Loucy (cell line): ENCODE results near the gene ANKRD9.
"Not testable (repeated sequence)": the region's sequence is repeated elsewhere in the genome, so short reads cannot be mapped to it uniquely, and the experiment has no call there.

Experiments used
- H2AFZ ChIP-seq: fragments of 200-600 bp; sonication (generic); 2 replicates; pipeline ENCODE4 v1.6.0; 2016; ENCODE audit warnings: antibody characterized with exemption, mild to moderate bottlenecking, low read length, moderate library complexity
- H3F3A ChIP-seq: fragments of 200-600 bp; 2 replicates; pipeline ENCODE4 v1.6.0; 2016; ENCODE audit warnings: antibody characterized with exemption, low read depth, mild to moderate bottlenecking
- H3K27me3 ChIP-seq: fragments of 200-600 bp; sonication (generic); 2 replicates; pipeline ENCODE4 v1.6.1; 2014; ENCODE audit warnings: low read length, mild to moderate bottlenecking; ENCODE audit not compliant: insufficient read depth, poor library complexity, severe bottlenecking
- H3K36me3 ChIP-seq: fragments of 200-600 bp; sonication (generic); 2 replicates; pipeline ENCODE4 v1.6.1; 2016; ENCODE audit warnings: low read length; ENCODE audit not compliant: insufficient read depth
- H3K4me1 ChIP-seq: fragments of 200-600 bp; sonication (generic); 2 replicates; pipeline ENCODE4 v1.5.1; 2014; ENCODE audit warnings: low read length, mild to moderate bottlenecking; ENCODE audit not compliant: insufficient read depth, poor library complexity, severe bottlenecking
- H3K4me2 ChIP-seq: fragments of 200-600 bp; sonication (generic); 2 replicates; pipeline ENCODE4 v1.6.0; 2014; ENCODE audit warnings: antibody characterized with exemption, low read length, low read depth, mild to moderate bottlenecking; ENCODE audit not compliant: poor library complexity, severe bottlenecking
- H3K4me3 ChIP-seq: fragments of 200-600 bp; sonication (generic); 2 replicates; pipeline ENCODE4 v1.5.1; 2014; ENCODE audit warnings: low read length, mild to moderate bottlenecking, mixed read lengths; ENCODE audit not compliant: poor library complexity, severe bottlenecking
- H3K79me2 ChIP-seq: fragments of 200-600 bp; sonication (generic); 2 replicates; pipeline ENCODE4 v1.6.1; 2014; ENCODE audit warnings: low read length; ENCODE audit not compliant: insufficient read depth
- H3K9ac ChIP-seq: fragments of 200-600 bp; sonication (generic); 2 replicates; pipeline ENCODE4 v1.6.0; 2014; ENCODE audit warnings: mild to moderate bottlenecking, low read depth, low read length, moderate library complexity; ENCODE audit not compliant: poor library complexity, severe bottlenecking
- H3K9me2 ChIP-seq: fragments of 200-600 bp; sonication (generic); replicated peaks from 2 replicates; pipeline ENCODE4 v1.6.1; 2016; ENCODE audit warnings: low read depth, low read length, mixed read lengths
- H3K9me3 ChIP-seq: fragments of 200-600 bp; sonication (generic); 2 replicates; pipeline ENCODE4 v1.6.1; 2014; ENCODE audit warnings: mild to moderate bottlenecking, antibody characterized with exemption, low read length, low read depth; ENCODE audit not compliant: insufficient read depth
- H4K20me1 ChIP-seq: fragments of 200-600 bp; sonication (generic); 2 replicates; pipeline ENCODE4 v1.6.0; 2014; ENCODE audit warnings: antibody characterized with exemption, low read length, mild to moderate bottlenecking; ENCODE audit not compliant: insufficient read depth, poor library complexity, severe bottlenecking
- EZH2phosphoT487 ChIP-seq: fragments of 200-600 bp; IDR thresholded peaks from 2 replicates; pipeline ENCODE4 v1.6.1; 2018; ENCODE audit warnings: antibody characterized with exemption, mild to moderate bottlenecking, moderate library complexity, borderline replicate concordance
- TF ChIP-seq, protein P1 (sequence below): fragments of 200-600 bp; sonication (generic); conservative IDR thresholded peaks from 2 replicates; pipeline ENCODE4 v1.5.1; 2014; ENCODE audit warnings: mild to moderate bottlenecking, antibody characterized with exemption, low read length

Gene ANKRD9

DNA sequence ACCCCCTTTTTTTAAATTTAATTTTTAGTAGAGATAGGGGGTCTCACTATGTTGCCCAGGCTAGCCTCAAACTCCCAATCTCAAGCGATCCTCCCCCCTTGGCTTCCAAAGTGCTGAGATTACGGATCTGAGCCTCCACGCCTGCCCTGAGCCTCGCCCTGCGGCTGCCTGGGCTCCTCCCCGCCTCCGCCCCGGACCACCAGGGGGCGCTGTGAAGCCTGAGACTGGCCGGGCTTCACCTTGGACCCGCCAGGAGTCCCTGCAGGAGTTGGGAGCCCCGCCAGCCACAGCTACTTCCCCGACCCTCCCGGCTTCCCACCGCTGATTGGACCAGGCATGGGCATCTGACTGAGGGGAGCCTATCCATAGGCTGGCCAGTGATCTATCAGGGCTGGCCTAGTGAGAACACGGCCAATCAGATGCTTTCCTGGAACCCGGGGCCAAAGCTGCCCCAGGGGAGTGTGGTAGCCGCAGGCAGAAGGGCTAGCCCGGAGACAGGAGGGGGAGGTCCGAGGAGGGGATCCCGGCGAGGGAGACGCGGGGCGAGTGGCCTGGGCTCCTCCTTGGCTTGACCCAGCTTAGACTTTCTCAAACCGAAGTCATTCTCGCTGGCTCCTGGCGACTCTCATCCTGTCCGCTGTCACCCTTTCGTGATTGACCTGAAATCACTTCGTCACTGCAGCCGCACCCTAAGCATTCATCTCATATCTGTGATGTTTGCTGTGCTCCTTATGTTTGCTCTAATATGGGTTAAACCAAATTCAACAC is 15.1 kb upstream of the ANKRD9 start:
- no peaks in the 10 kb centered on the region for H3K9me3 ChIP-seq
- no peaks in the 10 kb centered on the region for H4K20me1 ChIP-seq
- H2AFZ ChIP-seq: peak overlapping the region; percentile 92
- peak overlapping the region; percentile 83 for H3K4me3 ChIP-seq
- no peaks in the 10 kb centered on the region for H3K36me3 ChIP-seq
- no peaks in the 10 kb centered on the region for H3F3A ChIP-seq
- no peaks in the 10 kb centered on the region for H3K9me2 ChIP-seq
- H3K27me3 ChIP-seq: no peaks in the 10 kb centered on the region
- no peaks in the 10 kb centered on the region for H3K79me2 ChIP-seq
- H3K9ac ChIP-seq: peak overlapping the region; percentile 69
- no peak for TF ChIP-seq EZH2phosphoT487
- TF ChIP-seq, protein P1, sequence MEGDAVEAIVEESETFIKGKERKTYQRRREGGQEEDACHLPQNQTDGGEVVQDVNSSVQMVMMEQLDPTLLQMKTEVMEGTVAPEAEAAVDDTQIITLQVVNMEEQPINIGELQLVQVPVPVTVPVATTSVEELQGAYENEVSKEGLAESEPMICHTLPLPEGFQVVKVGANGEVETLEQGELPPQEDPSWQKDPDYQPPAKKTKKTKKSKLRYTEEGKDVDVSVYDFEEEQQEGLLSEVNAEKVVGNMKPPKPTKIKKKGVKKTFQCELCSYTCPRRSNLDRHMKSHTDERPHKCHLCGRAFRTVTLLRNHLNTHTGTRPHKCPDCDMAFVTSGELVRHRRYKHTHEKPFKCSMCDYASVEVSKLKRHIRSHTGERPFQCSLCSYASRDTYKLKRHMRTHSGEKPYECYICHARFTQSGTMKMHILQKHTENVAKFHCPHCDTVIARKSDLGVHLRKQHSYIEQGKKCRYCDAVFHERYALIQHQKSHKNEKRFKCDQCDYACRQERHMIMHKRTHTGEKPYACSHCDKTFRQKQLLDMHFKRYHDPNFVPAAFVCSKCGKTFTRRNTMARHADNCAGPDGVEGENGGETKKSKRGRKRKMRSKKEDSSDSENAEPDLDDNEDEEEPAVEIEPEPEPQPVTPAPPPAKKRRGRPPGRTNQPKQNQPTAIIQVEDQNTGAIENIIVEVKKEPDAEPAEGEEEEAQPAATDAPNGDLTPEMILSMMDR: peak; percentile 92
- H3K4me1 ChIP-seq: peaks cover 10% of the 10 kb centered on the region
- H3K4me2 ChIP-seq: peak overlapping the region; percentile 90

DNA sequence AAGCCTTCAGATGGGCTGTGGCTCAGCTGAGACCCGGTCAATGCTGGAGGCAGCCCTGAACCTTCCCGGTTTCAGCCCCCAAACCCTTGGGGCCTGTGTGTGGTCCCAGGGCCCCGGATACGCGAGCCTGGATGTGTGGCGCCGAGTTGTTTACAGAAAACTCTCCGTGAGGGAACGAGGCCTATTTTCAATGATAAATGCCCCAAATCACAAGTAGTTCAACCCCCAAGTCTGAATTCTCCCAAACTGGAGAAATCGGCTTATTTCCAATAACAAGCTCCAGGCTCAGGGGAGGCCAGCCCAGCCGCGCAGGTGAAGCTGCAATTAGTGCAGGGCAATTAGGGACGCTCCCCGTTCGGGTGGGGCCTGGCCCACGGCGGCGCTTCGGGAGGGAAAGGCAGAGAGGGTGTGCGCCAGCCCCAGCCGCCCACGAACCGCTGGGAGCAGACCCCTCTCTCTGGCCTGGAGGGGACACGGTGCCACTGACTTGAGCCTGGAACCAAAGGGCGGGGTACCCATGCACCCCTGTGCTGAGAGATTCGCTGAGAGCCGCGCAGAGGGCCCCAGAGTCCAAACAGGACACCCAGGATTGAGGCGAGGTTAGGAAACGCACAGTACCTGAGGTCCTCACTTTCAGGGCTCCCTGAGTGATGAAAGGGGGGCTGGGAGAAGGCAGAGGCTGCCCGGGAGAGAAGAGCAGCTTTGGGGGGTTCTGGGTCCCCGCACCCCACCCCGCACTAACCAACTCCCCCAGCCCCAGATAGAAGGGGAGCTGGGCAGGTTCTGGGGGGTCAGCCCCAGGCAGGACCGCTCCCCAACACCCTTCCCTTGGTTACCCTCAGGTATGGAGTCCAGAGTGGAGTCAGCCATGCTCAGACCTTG is 14.2 kb upstream of the ANKRD9 start:
- Histone ChIP-seq H3F3A (no peaks in the 10 kb centered on the region), H3K79me2 (no peaks in the 10 kb centered on the region), H3K27me3 (no peaks in the 10 kb centered on the region), H3K4me3 (peak overlapping the region; percentile 83), H4K20me1 (no peaks in the 10 kb centered on the region), H3K9me3 (no peaks in the 10 kb centered on the region), H3K9ac (no peak overlapping the region), H3K36me3 (no peaks in the 10 kb centered on the region), H3K4me1 (peaks cover 10% of the 10 kb centered on the region), H3K9me2 (no peaks in the 10 kb centered on the region), H3K4me2 (peak overlapping the region; percentile 63), H2AFZ (peak overlapping the region; percentile 56; the same call in 1 of the 2 replicates)
- no peak for TF ChIP-seq EZH2phosphoT487
- TF ChIP-seq, protein P1: no peak

DNA sequence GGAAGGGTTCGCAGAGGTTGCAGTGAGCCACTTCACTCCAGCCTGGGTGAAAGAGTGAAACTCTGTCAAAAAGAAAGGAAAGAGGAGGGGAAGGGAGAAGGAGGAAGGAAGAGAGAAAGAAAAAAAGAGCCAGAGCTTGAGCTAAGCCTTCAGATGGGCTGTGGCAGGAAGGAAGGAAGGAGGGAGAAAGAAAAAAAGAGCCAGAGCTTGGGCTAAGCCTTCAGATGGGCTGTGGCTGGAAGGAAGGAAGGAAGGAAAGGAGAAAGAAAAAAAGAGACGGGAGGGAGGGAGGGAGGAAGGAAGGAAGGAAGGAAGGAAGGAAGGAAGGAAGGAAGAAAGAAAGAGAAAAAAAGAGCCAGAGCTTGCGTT is 13.6 kb upstream of the ANKRD9 start:
- H3K36me3 ChIP-seq: no peaks in the 10 kb centered on the region
- TF ChIP-seq EZH2phosphoT487: no peak
- TF ChIP-seq, protein P1: no peak
- no peak overlapping the region for H3K4me2 ChIP-seq
- no peaks in the 10 kb centered on the region for H3K27me3 ChIP-seq
- no peaks in the 10 kb centered on the region for H4K20me1 ChIP-seq
- H3K79me2 ChIP-seq: no peaks in the 10 kb centered on the region
- no peaks in the 10 kb centered on the region for H3F3A ChIP-seq
- no peak overlapping the region for H3K9ac ChIP-seq
- no peak overlapping the region for H3K4me3 ChIP-seq
- H3K9me2 ChIP-seq: no peaks in the 10 kb centered on the region
- peak overlapping the region; percentile 16; the same call in 1 of the 2 replicates for H2AFZ ChIP-seq
- no peaks in the 10 kb centered on the region for H3K9me3 ChIP-seq
- H3K4me1 ChIP-seq: peaks cover 10% of the 10 kb centered on the region

DNA sequence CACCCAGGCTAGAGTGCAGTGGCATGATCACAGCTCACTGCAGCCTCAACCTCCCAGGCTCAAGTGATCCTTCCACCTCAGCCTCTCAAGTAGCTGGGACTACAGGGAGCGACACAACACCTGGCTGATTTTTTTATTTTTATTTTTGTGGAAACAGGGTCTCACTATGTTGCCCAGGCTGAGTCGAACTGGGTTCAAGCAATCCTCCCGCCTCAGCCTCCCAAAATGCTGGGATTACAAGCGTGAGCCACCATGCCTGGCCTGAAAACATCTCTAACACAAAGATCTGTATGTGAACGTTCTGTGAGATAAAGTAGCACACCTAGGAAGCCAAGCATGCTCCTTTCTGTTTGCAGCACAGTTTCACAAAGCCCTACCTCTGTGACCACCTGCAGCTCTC is 10.1 kb upstream of the ANKRD9 start:
- H2AFZ ChIP-seq, H4K20me1 ChIP-seq, H3K9ac ChIP-seq, H3F3A ChIP-seq, H3K9me2 ChIP-seq, H3K4me2 ChIP-seq, H3K36me3 ChIP-seq, H3K9me3 ChIP-seq, H3K4me3 ChIP-seq, H3K79me2 ChIP-seq, H3K27me3 ChIP-seq: not testable (repeated sequence)
- peaks cover 10% of the 10 kb centered on the region for H3K4me1 ChIP-seq
